Uterus (tissue), 2 donors: ENCODE results near the gene CHN2.

Experiments used
- CTCF ChIP-seq, 4 experiments: fragments of 200-600 bp in 2 of 4; fragments of 450-650 bp in 2 of 4; sonication (generic) in 2 of 4; IDR thresholded peaks; one replicate each; pipeline ENCODE4 v1.5.1; 2016 to 2019; ENCODE audit warnings: antibody characterized with exemption in 4 of 4, mild to moderate bottlenecking in 2 of 4, moderate library complexity in 1 of 4
- POLR2A ChIP-seq, 2 donors: fragments of 450-650 bp; IDR thresholded peaks; one replicate each; pipeline ENCODE4 v1.6.1; 2016; ENCODE audit warnings: antibody characterized with exemption in 2 of 2, mild to moderate bottlenecking in 1 of 2, moderate library complexity in 1 of 2

- TF ChIP-seq CTCF (IDR thresholded peaks at IDR 0.05) (no peak), POLR2A (IDR thresholded peaks at IDR 0.05) (no peak)
Observed at GRCh38 chr7:29457565-29458011, 263.0 kb downstream of the CHN2 start.
